ENCODE measurements around the gene SPACA5.

DNA sequence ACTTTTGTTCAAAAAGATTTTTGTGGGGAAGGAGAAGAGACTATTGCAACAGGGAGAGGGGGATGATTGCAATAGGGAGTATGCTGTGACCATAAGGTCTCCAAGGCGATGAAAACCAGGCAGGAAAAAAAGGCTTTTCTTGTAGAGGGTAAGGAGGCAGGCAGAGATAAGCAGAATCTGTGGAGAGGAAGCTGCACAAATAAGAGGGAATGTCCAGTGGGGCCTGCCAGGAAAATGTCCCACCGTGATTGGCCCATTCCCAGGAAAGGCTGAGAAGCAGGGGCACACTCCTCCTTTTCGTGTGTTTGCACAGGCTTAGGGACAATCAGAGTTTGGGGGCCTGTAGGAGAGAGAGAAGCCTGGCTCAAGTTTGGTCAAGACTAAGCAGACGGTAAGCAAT, 29.1 kb downstream of the SPACA5 start:
- no peak for TF ChIP-seq POLR2A (IDR thresholded peaks at IDR 0.05; ENCODE audit: low read depth, low read length)
- TF ChIP-seq, protein P1, sequence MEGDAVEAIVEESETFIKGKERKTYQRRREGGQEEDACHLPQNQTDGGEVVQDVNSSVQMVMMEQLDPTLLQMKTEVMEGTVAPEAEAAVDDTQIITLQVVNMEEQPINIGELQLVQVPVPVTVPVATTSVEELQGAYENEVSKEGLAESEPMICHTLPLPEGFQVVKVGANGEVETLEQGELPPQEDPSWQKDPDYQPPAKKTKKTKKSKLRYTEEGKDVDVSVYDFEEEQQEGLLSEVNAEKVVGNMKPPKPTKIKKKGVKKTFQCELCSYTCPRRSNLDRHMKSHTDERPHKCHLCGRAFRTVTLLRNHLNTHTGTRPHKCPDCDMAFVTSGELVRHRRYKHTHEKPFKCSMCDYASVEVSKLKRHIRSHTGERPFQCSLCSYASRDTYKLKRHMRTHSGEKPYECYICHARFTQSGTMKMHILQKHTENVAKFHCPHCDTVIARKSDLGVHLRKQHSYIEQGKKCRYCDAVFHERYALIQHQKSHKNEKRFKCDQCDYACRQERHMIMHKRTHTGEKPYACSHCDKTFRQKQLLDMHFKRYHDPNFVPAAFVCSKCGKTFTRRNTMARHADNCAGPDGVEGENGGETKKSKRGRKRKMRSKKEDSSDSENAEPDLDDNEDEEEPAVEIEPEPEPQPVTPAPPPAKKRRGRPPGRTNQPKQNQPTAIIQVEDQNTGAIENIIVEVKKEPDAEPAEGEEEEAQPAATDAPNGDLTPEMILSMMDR (IDR thresholded peaks at IDR 0.05; ENCODE audit: extremely low read depth in 1 of 2, insufficient read depth in 1 of 2, low read depth in 1 of 2, low read length in 2 of 2): no peak
- TF ChIP-seq POLR2AphosphoS5 (IDR thresholded peaks at IDR 0.05; ENCODE audit: insufficient read depth, low read depth, low read length): no peak
- no peak for TF ChIP-seq MYC (IDR thresholded peaks at IDR 0.05; ENCODE audit: low read depth, low read length)
- TF ChIP-seq EZH2 (IDR thresholded peaks at IDR 0.05; ENCODE audit: borderline replicate concordance, low read depth, low read length, severe bottlenecking): no peak
- TF ChIP-seq, protein P2, sequence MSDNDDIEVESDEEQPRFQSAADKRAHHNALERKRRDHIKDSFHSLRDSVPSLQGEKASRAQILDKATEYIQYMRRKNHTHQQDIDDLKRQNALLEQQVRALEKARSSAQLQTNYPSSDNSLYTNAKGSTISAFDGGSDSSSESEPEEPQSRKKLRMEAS (IDR thresholded peaks at IDR 0.05; ENCODE audit: insufficient read depth, insufficient read length): no peak
